H9 (cell line): ENCODE data around the gene HSPH1. TPM values are rescaled to one million over a fixed set of nuclear protein-coding genes. Genes with fewer than 3 reads are reported as not detected.

Experiments used
- DNase-seq: peaks from one replicate; pipeline ENCODE4 v3.0.0-alpha.2; 2017
- H2AFZ ChIP-seq: one replicate; pipeline ENCODE4 v1.6.1; 2013; ENCODE audit warnings: mild to moderate bottlenecking, low read length, control low read depth, moderate library complexity
- H2AK5ac ChIP-seq: 2 replicates; pipeline ENCODE4 v1.6.1; 2013; ENCODE audit warnings: low read length, control low read depth, mixed read lengths; ENCODE audit not compliant: insufficient read length
- H2BK120ac ChIP-seq: one replicate; pipeline ENCODE4 v1.6.1; 2013; ENCODE audit warnings: low read depth, mild to moderate bottlenecking, low read length, control low read depth, inconsistent platforms; ENCODE audit not compliant: poor library complexity, severe bottlenecking
- H2BK12ac ChIP-seq: 2 replicates; pipeline ENCODE4 v1.6.1; 2013; ENCODE audit warnings: low read length, control low read depth, mixed read lengths, low read depth; ENCODE audit not compliant: insufficient read length
- H2BK15ac ChIP-seq: 2 replicates; pipeline ENCODE4 v1.6.1; 2013; ENCODE audit warnings: low read depth, low read length, control low read depth
- H2BK20ac ChIP-seq: one replicate; pipeline ENCODE4 v1.6.1; 2013; ENCODE audit warnings: low read depth, mild to moderate bottlenecking, low read length, control low read depth, inconsistent platforms; ENCODE audit not compliant: poor library complexity, severe bottlenecking
- H2BK5ac ChIP-seq: 2 replicates; pipeline ENCODE4 v1.6.1; 2013; ENCODE audit warnings: low read length, control low read depth, mixed read lengths; ENCODE audit not compliant: insufficient read length
- H3K14ac ChIP-seq: 2 replicates; pipeline ENCODE4 v1.6.1; 2013; ENCODE audit warnings: low read length, control low read depth; ENCODE audit not compliant: insufficient read depth
- H3K18ac ChIP-seq: 2 replicates; pipeline ENCODE4 v1.6.1; 2013; ENCODE audit warnings: low read depth, mild to moderate bottlenecking, mixed read lengths, low read length, control low read depth; ENCODE audit not compliant: insufficient read length
- H3K23ac ChIP-seq: 2 replicates; pipeline ENCODE4 v1.6.1; 2013; ENCODE audit warnings: low read length, control low read depth, mixed read lengths, low read depth; ENCODE audit not compliant: insufficient read length
- H3K23me2 ChIP-seq: 2 replicates; pipeline ENCODE4 v1.6.1; 2013; ENCODE audit warnings: low read depth, mild to moderate bottlenecking, mixed read lengths, low read length, control low read depth; ENCODE audit not compliant: insufficient read length, poor library complexity, severe bottlenecking
- H3K27ac ChIP-seq: 2 replicates; pipeline ENCODE4 v1.5.1; 2013; ENCODE audit warnings: low read length, control low read depth, mixed read lengths, low read depth; ENCODE audit not compliant: insufficient read length
- H3K27me3 ChIP-seq: 2 replicates; pipeline ENCODE4 v1.6.1; 2013; ENCODE audit warnings: low read length, control low read depth, inconsistent platforms; ENCODE audit not compliant: insufficient read depth
- H3K4ac ChIP-seq: 2 replicates; pipeline ENCODE4 v1.6.1; 2013; ENCODE audit warnings: low read depth, mild to moderate bottlenecking, control low read depth, inconsistent platforms, low read length, moderate library complexity
- H3K4me1 ChIP-seq: 2 replicates; pipeline ENCODE4 v1.6.1; 2013; ENCODE audit warnings: low read length, control low read depth, inconsistent platforms; ENCODE audit not compliant: insufficient read depth
- H3K4me2 ChIP-seq: 2 replicates; pipeline ENCODE4 v1.6.1; 2013; ENCODE audit warnings: low read length, control low read depth, mixed read lengths; ENCODE audit not compliant: insufficient read length, insufficient read depth
- H3K56ac ChIP-seq: 2 replicates; pipeline ENCODE4 v1.6.1; 2013; ENCODE audit warnings: low read depth, mild to moderate bottlenecking, mixed read lengths, low read length, control low read depth; ENCODE audit not compliant: insufficient read length
- H3K79me1 ChIP-seq: 2 replicates; pipeline ENCODE4 v1.6.1; 2013; ENCODE audit warnings: low read depth, mild to moderate bottlenecking, moderate library complexity, low read length, control low read depth, inconsistent platforms; ENCODE audit not compliant: insufficient read depth, poor library complexity, severe bottlenecking
- H3K79me2 ChIP-seq: 2 replicates; pipeline ENCODE4 v1.6.1; 2013; ENCODE audit warnings: low read length, control low read depth, inconsistent platforms; ENCODE audit not compliant: insufficient read depth
- H3K9ac ChIP-seq: 2 replicates; pipeline ENCODE4 v1.6.1; 2013; ENCODE audit warnings: low read length, control low read depth, mixed read lengths; ENCODE audit not compliant: insufficient read length; ENCODE audit errors: extremely low read depth
- H3K9me3 ChIP-seq: one replicate; pipeline ENCODE4 v1.6.1; 2013; ENCODE audit warnings: low read depth, low read length, inconsistent platforms; ENCODE audit not compliant: control insufficient read depth
- H3T11ph ChIP-seq: one replicate; pipeline ENCODE4 v1.6.1; 2013; ENCODE audit warnings: mild to moderate bottlenecking, low read length, control low read depth, inconsistent platforms
- H4K20me1 ChIP-seq: one replicate; pipeline ENCODE4 v1.6.1; 2013; ENCODE audit not compliant: control insufficient read depth, insufficient read length, insufficient read depth
- H4K5ac ChIP-seq: 2 replicates; pipeline ENCODE4 v1.6.1; 2013; ENCODE audit warnings: low read depth, mild to moderate bottlenecking, mixed read lengths, low read length, control low read depth; ENCODE audit not compliant: insufficient read length
- H4K8ac ChIP-seq: replicated peaks from 2 replicates; pipeline ENCODE4 v1.6.1; 2013; ENCODE audit warnings: low read length, control low read depth, mixed read lengths, low read depth; ENCODE audit not compliant: insufficient read length
- H4K91ac ChIP-seq: 2 replicates; pipeline ENCODE4 v1.6.1; 2013; ENCODE audit warnings: low read depth, mild to moderate bottlenecking, moderate library complexity, mixed read lengths, low read length, control low read depth; ENCODE audit not compliant: insufficient read length
- H3K27ac Mint-ChIP-seq, 3 experiments: 2 replicates in 2 of 3; 3 replicates in 1 of 3; pipeline ENCODE4 v1.8.0; 2020 to 2021; ENCODE audit warnings: mixed read lengths in 3 of 3, mild to moderate bottlenecking in 1 of 3, moderate library complexity in 1 of 3
- H3K27me3 Mint-ChIP-seq: 2 replicates; pipeline ENCODE4 v1.8.0; 2021; ENCODE audit warnings: low read depth, mild to moderate bottlenecking, moderate library complexity, mixed read lengths
- H3K36me3 Mint-ChIP-seq, 3 experiments: 2 replicates in 2 of 3; 3 replicates in 1 of 3; pipeline ENCODE4 v1.8.0; 2020 to 2021; ENCODE audit warnings: low read depth in 3 of 3, mixed read lengths in 3 of 3; ENCODE audit not compliant: insufficient read depth in 1 of 3
- H3K4me1 Mint-ChIP-seq, 2 experiments: 2 replicates each; pipeline ENCODE4 v1.8.0; 2020; ENCODE audit warnings: mixed read lengths in 2 of 2
- H3K4me3 Mint-ChIP-seq, 2 experiments: 2 replicates in 1 of 2; 3 replicates in 1 of 2; pipeline ENCODE4 v1.8.0; 2020 to 2021; ENCODE audit warnings: mild to moderate bottlenecking in 2 of 2, mixed read lengths in 2 of 2, moderate library complexity in 1 of 2
- H3K9me3 Mint-ChIP-seq, 2 experiments: 2 replicates in 1 of 2; 3 replicates in 1 of 2; pipeline ENCODE4 v1.8.0; 2020; ENCODE audit warnings: mild to moderate bottlenecking in 2 of 2, mixed read lengths in 2 of 2, moderate library complexity in 1 of 2
- WGBS: extraction: QIAGEN DNeasy Blood & Tissue Kit; methylation state at CpG from one replicate; pipeline ENCODE4 v1.1.7; 2013; ENCODE audit warnings: missing lambda C conversion rate, low lambda C conversion rate, mixed read lengths; ENCODE audit not compliant: insufficient read length; ENCODE audit errors: extremely low coverage; 5-methylcytosine and 5-hydroxymethylcytosine counted together
- total RNA-seq: library from RNA; stranded (reverse); gene quantifications from 2 replicates; pipeline ENCODE4 v1.2.1, GENCODE V29; 2021
- TF ChIP-seq, protein P1 (sequence below): fragments of 200-600 bp; sonication (generic); conservative IDR thresholded peaks from 3 replicates; pipeline ENCODE4 v1.8.0; 2021; ENCODE audit warnings: antibody characterized with exemption, mild to moderate bottlenecking

HSPH1 gene
- total RNA-seq, 1 experiment from 2014 or later, result 141 TPM

DNA sequence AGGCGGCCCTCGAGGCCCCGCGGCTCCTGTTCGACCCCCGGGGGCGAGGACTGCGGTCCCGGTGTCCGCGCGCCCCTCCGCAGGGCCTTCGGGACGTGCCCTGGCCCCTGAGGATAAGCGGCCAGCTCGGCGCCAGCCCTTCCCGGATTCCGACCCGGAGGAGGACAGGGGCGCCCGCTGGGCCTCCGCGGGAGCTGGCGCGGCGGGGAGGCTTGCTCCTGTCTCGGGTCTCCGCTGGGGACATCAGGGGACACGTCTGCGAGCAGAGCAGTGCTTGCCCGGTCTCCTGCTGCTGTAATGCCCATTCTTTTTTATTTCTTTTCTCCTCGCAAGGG lies 38.9 kb upstream of the HSPH1 start:
- Mint-ChIP-seq H3K4me3 (peak overlapping the region; percentile 70 to 82), H3K27me3 (peaks cover 6% of the 10 kb centered on the region; the same call in 1 of the 2 replicates), H3K4me1 (peaks cover 20 to 24% of the 10 kb centered on the region in 2 experiments), H3K9me3 (peaks cover 0 to 2% of the 10 kb centered on the region in 2 experiments; a peak in 3 of 5 replicates), H3K27ac (no peak overlapping the region), H3K36me3 (peaks cover 0 to 2% (median 0%) of the 10 kb centered on the region in 3 experiments; a peak in 3 of 7 replicates)
- H3K27ac ChIP-seq, result no peak overlapping the region
- H3K4ac ChIP-seq, result no peak overlapping the region
- TF ChIP-seq, protein P1, sequence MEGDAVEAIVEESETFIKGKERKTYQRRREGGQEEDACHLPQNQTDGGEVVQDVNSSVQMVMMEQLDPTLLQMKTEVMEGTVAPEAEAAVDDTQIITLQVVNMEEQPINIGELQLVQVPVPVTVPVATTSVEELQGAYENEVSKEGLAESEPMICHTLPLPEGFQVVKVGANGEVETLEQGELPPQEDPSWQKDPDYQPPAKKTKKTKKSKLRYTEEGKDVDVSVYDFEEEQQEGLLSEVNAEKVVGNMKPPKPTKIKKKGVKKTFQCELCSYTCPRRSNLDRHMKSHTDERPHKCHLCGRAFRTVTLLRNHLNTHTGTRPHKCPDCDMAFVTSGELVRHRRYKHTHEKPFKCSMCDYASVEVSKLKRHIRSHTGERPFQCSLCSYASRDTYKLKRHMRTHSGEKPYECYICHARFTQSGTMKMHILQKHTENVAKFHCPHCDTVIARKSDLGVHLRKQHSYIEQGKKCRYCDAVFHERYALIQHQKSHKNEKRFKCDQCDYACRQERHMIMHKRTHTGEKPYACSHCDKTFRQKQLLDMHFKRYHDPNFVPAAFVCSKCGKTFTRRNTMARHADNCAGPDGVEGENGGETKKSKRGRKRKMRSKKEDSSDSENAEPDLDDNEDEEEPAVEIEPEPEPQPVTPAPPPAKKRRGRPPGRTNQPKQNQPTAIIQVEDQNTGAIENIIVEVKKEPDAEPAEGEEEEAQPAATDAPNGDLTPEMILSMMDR, result no peak
- no peaks in the 10 kb centered on the region for H3K9me3 ChIP-seq
- no peaks in the 10 kb centered on the region for H3K79me1 ChIP-seq
- H4K8ac ChIP-seq, result no peak overlapping the region
- no peak overlapping the region for H2BK5ac ChIP-seq
- no peaks in the 10 kb centered on the region for H3K4me1 ChIP-seq
- DNase-seq, result peak; percentile 47
- no peak overlapping the region for H2BK15ac ChIP-seq
- no peak overlapping the region for H2BK20ac ChIP-seq
- H3K56ac ChIP-seq, result no peak overlapping the region
- no peaks in the 10 kb centered on the region for H3K79me2 ChIP-seq
- no peak overlapping the region for H2BK120ac ChIP-seq
- no peak overlapping the region for H2AK5ac ChIP-seq
- no CpG with 5 or more reads among the region's 34 CpGs for WGBS
- H3K18ac ChIP-seq, result no peak overlapping the region
- peak overlapping the region; percentile 26 for H3K4me2 ChIP-seq
- H3K23me2 ChIP-seq, result no peaks in the 10 kb centered on the region
- no peak overlapping the region for H2AFZ ChIP-seq
- no peaks in the 10 kb centered on the region for H4K20me1 ChIP-seq
- H3T11ph ChIP-seq, result no peak overlapping the region
- H4K5ac ChIP-seq, result no peak overlapping the region
- no peaks in the 10 kb centered on the region for H3K27me3 ChIP-seq
- H3K9ac ChIP-seq, result no peak overlapping the region
- no peak overlapping the region for H3K23ac ChIP-seq
- H4K91ac ChIP-seq, result no peak overlapping the region
- no peak overlapping the region for H3K14ac ChIP-seq
- no peak overlapping the region for H2BK12ac ChIP-seq
